Ascending aorta (tissue), 2 donors: ENCODE measurements around the gene ID2. TPM values are rescaled to one million over a fixed set of nuclear protein-coding genes. Genes with fewer than 3 reads are reported as not detected.
A peak's percentile ranks its signal among the peaks of the same experiment; 100 is the strongest.

ENCODE experiments used
- DNase-seq, 2 donors: peaks; one replicate each; pipeline ENCODE4 v3.0.0-alpha.2; 2019; ENCODE audit warnings: low spot score in 2 of 2
- H3K27ac ChIP-seq, 2 donors: fragments of 200-600 bp; sonication (generic); one replicate each; pipeline ENCODE4 v1.5.1; 2016 to 2017; ENCODE audit warnings: mild to moderate bottlenecking in 1 of 2
- H3K27me3 ChIP-seq: fragments of 200-600 bp; sonication (generic); one replicate; pipeline ENCODE4 v1.5.1; 2017
- H3K36me3 ChIP-seq, 2 donors: fragments of 200-600 bp; sonication (generic); one replicate each; pipeline ENCODE4 v1.5.1; 2016
- H3K4me1 ChIP-seq, 2 donors: fragments of 200-600 bp; sonication (generic); one replicate each; pipeline ENCODE4 v1.5.1; 2016 to 2017; ENCODE audit warnings: mild to moderate bottlenecking in 1 of 2
- H3K4me3 ChIP-seq, 2 donors: fragments of 200-600 bp; sonication (generic); one replicate each; pipeline ENCODE4 v1.5.1; 2016 to 2017; ENCODE audit warnings: mild to moderate bottlenecking in 1 of 2
- H3K9me3 ChIP-seq, 2 donors: fragments of 200-600 bp; sonication (generic); one replicate each; pipeline ENCODE4 v1.5.1; 2016
- intact Hi-C: fragments of 100-400 bp; cut with DNase I; formaldehyde crosslinking; loops from one replicate; pipeline ENCODE4 v1.15.1; 2023
- total RNA-seq: library from RNA; depleted of rRNA; stranded (reverse); fragments of >200 nt; gene quantifications from one replicate; pipeline ENCODE4 v1.1.0, GENCODE V29; 2016
- TF ChIP-seq, protein P1 (sequence below), 3 experiments: fragments of 200-600 bp in 2 of 3; fragments of 450-650 bp in 1 of 3; sonication (generic) in 2 of 3; IDR thresholded peaks; one replicate each; pipeline ENCODE4 v1.5.1; 2016 to 2019; ENCODE audit warnings: antibody characterized with exemption in 3 of 3, mild to moderate bottlenecking in 1 of 3, moderate library complexity in 1 of 3

The ID2 gene
- total RNA-seq, 1 donor from 2014 or later = 752 TPM

DNA sequence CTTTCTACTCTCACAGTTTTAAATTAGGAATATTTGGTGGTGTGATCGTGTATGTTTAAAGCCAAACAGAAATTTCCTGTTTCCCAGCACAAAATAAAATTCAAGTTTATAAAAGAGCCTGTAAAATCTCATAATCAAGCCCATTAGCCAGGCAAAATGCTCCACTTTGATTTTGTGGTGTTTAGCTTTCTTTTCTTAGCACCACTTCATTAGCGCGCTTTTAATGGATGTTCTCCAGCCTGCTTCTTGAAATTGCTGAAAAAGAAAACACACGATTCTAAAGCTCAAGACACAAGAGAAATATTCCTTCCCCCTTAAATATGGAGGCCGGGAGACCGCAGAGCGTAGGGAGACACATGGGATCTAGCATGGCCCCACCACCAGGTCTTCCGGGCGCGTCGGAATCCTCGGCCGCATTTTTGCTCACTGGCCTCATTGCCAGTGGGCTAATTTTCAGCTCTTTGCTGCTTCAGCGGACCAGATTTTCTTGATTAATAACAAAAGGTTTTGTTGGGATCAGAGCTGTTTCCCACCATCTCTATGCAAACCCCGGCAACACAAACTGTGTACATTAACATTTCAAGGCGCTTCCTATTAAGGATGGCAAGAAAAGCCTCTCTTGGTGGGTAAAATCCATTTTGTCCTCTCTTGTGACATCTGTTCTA, 40.4 kb upstream of the ID2 start:
- DNase-seq = no peak
- no peaks in the 10 kb centered on the region for H3K27me3 ChIP-seq
- H3K36me3 ChIP-seq = no peaks in the 10 kb centered on the region
- H3K9me3 ChIP-seq = no peaks in the 10 kb centered on the region
- intact Hi-C loops = no loop called here
- H3K4me1 ChIP-seq = no peaks in the 10 kb centered on the region
- no peak overlapping the region for H3K4me3 ChIP-seq
- no peak overlapping the region for H3K27ac ChIP-seq
- TF ChIP-seq, protein P1, sequence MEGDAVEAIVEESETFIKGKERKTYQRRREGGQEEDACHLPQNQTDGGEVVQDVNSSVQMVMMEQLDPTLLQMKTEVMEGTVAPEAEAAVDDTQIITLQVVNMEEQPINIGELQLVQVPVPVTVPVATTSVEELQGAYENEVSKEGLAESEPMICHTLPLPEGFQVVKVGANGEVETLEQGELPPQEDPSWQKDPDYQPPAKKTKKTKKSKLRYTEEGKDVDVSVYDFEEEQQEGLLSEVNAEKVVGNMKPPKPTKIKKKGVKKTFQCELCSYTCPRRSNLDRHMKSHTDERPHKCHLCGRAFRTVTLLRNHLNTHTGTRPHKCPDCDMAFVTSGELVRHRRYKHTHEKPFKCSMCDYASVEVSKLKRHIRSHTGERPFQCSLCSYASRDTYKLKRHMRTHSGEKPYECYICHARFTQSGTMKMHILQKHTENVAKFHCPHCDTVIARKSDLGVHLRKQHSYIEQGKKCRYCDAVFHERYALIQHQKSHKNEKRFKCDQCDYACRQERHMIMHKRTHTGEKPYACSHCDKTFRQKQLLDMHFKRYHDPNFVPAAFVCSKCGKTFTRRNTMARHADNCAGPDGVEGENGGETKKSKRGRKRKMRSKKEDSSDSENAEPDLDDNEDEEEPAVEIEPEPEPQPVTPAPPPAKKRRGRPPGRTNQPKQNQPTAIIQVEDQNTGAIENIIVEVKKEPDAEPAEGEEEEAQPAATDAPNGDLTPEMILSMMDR (IDR thresholded peaks at IDR 0.05) = no peak

DNA sequence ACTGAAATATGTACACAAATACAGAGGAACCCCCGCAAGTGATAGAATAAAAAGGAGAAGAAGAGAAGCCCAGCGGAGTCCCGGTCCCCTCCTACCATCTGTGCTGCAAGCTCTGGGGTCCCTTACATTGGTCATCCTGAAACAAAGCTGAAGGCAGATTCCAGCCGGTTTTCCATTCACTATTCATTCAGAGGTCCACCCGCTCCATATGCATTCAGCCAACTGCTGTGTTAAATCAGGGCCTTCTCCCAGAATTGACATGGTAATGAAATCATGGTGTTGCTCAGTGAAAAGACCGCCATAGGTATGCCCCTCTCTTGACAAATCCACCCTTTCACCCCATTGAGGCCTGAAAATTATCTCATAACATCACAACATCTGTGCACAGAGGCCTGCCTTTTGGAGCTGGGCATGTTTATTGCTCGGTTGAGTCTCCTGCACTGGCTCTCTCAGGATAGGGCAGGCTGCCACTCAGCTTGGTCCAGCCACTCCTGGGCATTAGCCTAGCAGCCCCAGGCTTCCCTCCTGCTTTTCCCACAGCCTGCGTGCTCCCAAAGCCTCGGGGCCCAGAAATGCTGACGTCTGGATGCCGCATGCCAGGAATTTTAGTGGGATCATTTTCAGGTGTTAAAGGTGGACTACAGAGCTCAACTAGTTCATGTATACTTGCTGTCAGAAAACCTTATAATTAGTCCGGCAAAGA, 39.3 kb upstream of the ID2 start:
- no peak overlapping the region for H3K4me3 ChIP-seq
- H3K27ac ChIP-seq = no peak overlapping the region
- no peaks in the 10 kb centered on the region for H3K4me1 ChIP-seq
- DNase-seq = no peak
- intact Hi-C loops = no loop called here
- no peaks in the 10 kb centered on the region for H3K36me3 ChIP-seq
- H3K27me3 ChIP-seq = no peaks in the 10 kb centered on the region
- no peaks in the 10 kb centered on the region for H3K9me3 ChIP-seq
- TF ChIP-seq, protein P1 (IDR thresholded peaks at IDR 0.05) = no peak

DNA sequence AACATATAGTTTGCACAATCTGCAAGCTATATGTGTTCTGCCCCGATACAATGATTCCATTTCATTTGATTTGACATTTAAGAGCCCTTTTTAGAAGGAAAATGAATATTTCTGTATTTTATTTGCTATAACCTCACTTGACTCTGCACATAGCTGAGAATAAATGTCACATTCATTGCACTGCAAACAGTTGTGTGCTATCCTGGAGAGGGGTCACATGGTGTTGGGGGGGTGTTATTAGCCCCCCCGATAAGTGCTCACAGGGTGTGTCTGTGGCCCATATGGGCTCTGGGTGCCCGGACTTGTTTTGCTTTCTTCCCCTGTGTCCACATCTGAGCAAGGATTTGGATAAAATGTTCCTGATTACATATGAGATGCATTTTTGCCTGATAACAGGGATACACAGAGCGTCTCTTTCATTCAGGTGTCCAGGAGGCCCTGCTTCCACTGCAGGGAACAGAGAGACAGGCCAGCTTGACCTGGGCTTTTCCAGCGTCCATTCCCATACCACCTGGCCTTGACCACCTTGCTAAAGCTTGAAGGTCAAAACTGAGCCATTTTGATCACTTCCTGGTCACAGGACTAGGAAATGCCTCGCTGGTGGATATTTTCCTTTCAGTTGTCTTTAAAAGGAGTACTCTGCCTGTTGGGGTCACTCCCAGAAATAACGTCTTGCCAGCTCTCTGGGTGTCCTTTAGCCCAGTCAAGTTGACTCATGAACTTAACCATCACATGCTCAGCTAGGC, 38.4 kb upstream of the ID2 start:
- Histone ChIP-seq H3K27ac (no peak overlapping the region), H3K36me3 (no peaks in the 10 kb centered on the region), H3K9me3 (no peaks in the 10 kb centered on the region), H3K27me3 (no peaks in the 10 kb centered on the region), H3K4me1 (no peaks in the 10 kb centered on the region), H3K4me3 (no peak overlapping the region)
- TF ChIP-seq, protein P1 (IDR thresholded peaks at IDR 0.05) = no peak
- intact Hi-C loops = no loop called here
- no peak for DNase-seq

DNA sequence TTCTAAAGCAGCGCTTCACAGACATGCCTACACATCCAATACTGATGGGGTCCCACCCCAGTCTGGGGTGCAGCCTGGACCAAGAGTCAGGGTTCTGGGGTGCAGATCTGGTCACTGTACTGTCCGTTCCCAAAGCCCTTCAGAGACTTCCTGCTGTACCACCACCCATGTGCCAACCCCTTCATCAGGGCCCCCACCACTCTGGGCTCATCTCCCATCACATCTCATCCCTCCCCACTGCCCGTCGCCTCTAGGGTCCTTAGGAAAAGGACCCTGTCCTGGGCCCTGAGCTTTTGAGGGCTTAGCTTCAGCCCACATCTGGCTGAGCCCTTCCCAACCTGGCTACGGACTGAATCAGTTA, 37.9 kb upstream of the ID2 start:
- no peak for DNase-seq
- Histone ChIP-seq H3K4me3 (no peak overlapping the region), H3K27ac (no peak overlapping the region), H3K4me1 (no peaks in the 10 kb centered on the region), H3K36me3 (no peaks in the 10 kb centered on the region), H3K27me3 (no peaks in the 10 kb centered on the region), H3K9me3 (no peaks in the 10 kb centered on the region)
- TF ChIP-seq, protein P1 (IDR thresholded peaks at IDR 0.05) = no peak
- intact Hi-C loops = no loop called here

DNA sequence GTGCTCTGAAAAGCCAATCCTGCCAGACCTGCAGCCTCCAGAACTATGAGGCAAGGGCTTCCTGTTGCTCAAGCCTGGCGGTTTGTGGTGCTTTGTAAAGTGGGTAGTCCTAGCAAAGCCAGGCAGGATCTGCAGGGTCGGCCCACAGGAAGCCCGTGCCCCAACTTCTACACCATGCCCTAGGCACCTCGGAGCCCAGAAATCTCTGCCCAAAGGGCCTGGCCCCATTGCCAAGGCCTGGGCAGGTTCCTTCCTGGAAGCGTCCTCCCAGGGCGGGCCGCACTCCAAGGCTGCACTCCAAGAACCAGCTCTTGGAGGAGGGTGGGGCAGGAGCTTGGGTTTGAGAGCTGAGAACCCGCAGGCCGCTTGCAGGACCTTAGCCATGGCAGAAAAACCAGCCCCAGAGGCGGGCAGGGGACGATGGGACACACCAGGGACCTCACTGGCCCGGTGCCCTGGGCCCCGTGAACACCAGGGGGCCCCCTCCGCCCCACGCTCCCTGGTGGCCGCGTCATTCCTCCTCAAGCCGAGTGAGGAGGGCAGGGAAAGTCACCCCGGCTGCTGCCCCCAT, 37.2 kb upstream of the ID2 start:
- intact Hi-C loops = no loop called here
- Histone ChIP-seq H3K27ac (no peak overlapping the region), H3K9me3 (no peaks in the 10 kb centered on the region), H3K27me3 (no peaks in the 10 kb centered on the region), H3K4me1 (no peaks in the 10 kb centered on the region), H3K4me3 (no peak overlapping the region), H3K36me3 (no peaks in the 10 kb centered on the region)
- TF ChIP-seq, protein P1 (IDR thresholded peaks at IDR 0.05) = peak in 1 of 3 experiments; percentile 38
- DNase-seq = no peak
